Measurements from ENCODE around the gene ERMP1.
"Not testable (repeated sequence)": the region's sequence is repeated elsewhere in the genome, so short reads cannot be mapped to it uniquely, and the experiment has no call there.

ERMP1 gene

GRCh38 chr9:5832538-5833529 is at the start of gene ERMP1:
TSS of gene ERMP1 (minus strand) at chr9:5833117. CDS start at chr9:5833027, 90 bp downstream.
- DNase-seq (ENCODE audit: low read depth in 2 of 3, low spot score in 1 of 3) = peak; percentile 85 to 91 (median 87)

GRCh38 chr9:5882244-5883012 is 49.5 kb upstream of the ERMP1 start:
- DNase-seq (ENCODE audit: low read depth in 2 of 3, low spot score in 1 of 3) = not testable (repeated sequence)

GRCh38 chr9:5879419-5880181 is 46.7 kb upstream of the ERMP1 start:
- DNase-seq (ENCODE audit: low read depth in 2 of 3, low spot score in 1 of 3) = no peak

GRCh38 chr9:5876711-5877110 is 43.8 kb upstream of the ERMP1 start:
- no peak for DNase-seq (ENCODE audit: low read depth in 2 of 3, low spot score in 1 of 3)

GRCh38 chr9:5876026-5876425 is 43.1 kb upstream of the ERMP1 start:
- DNase-seq (ENCODE audit: low read depth in 2 of 3, low spot score in 1 of 3) = no peak

GRCh38 chr9:5874048-5874447 is 41.1 kb upstream of the ERMP1 start:
- no peak for DNase-seq (ENCODE audit: low read depth in 2 of 3, low spot score in 1 of 3)

GRCh38 chr9:5873439-5873838 is 40.5 kb upstream of the ERMP1 start:
- no peak for DNase-seq (ENCODE audit: low read depth in 2 of 3, low spot score in 1 of 3)

- DNase-seq (ENCODE audit: low read depth in 2 of 3, low spot score in 1 of 3) = no peak
Observed at GRCh38 chr9:5872511-5872910, 39.6 kb upstream of the ERMP1 start.

- DNase-seq (ENCODE audit: low read depth in 2 of 3, low spot score in 1 of 3) = no peak
Observed at GRCh38 chr9:5871785-5872184, 38.9 kb upstream of the ERMP1 start.

- no peak for DNase-seq (ENCODE audit: low read depth in 2 of 3, low spot score in 1 of 3)
Observed at GRCh38 chr9:5870691-5871090, 37.8 kb upstream of the ERMP1 start.

- DNase-seq (ENCODE audit: low read depth in 2 of 3, low spot score in 1 of 3) = no peak
Observed at GRCh38 chr9:5870020-5870339, 37.1 kb upstream of the ERMP1 start.

- DNase-seq (ENCODE audit: low read depth in 2 of 3, low spot score in 1 of 3) = peak in 1 of 3 donors; percentile 34
Observed at GRCh38 chr9:5869315-5870019, 36.5 kb upstream of the ERMP1 start.

GRCh38 chr9:5868235-5868634 is 35.3 kb upstream of the ERMP1 start:
- no peak for DNase-seq (ENCODE audit: low read depth in 2 of 3, low spot score in 1 of 3)

GRCh38 chr9:5866685-5867084 is 33.8 kb upstream of the ERMP1 start:
- DNase-seq (ENCODE audit: low read depth in 2 of 3, low spot score in 1 of 3) = no peak

- DNase-seq (ENCODE audit: low read depth in 2 of 3, low spot score in 1 of 3) = no peak
Observed at GRCh38 chr9:5866272-5866671, 33.4 kb upstream of the ERMP1 start.

GRCh38 chr9:5864446-5864845 is 31.5 kb upstream of the ERMP1 start:
- DNase-seq (ENCODE audit: low read depth in 2 of 3, low spot score in 1 of 3) = no peak

- DNase-seq (ENCODE audit: low read depth in 2 of 3, low spot score in 1 of 3) = no peak
Observed at GRCh38 chr9:5863092-5863746, 30.3 kb upstream of the ERMP1 start.

GRCh38 chr9:5858833-5859232 is 25.9 kb upstream of the ERMP1 start:
- no peak for DNase-seq (ENCODE audit: low read depth in 2 of 3, low spot score in 1 of 3)

- DNase-seq (ENCODE audit: low read depth in 2 of 3, low spot score in 1 of 3) = no peak
Observed at GRCh38 chr9:5857928-5858327, 25.0 kb upstream of the ERMP1 start.

GRCh38 chr9:5854063-5854790 is 21.3 kb upstream of the ERMP1 start:
- DNase-seq (ENCODE audit: low read depth in 2 of 3, low spot score in 1 of 3) = no peak
